HepG2 (cell line): ENCODE results near the gene RAB11FIP5. TPM values are rescaled to one million over a fixed set of nuclear protein-coding genes. Genes with fewer than 3 reads are reported as not detected.
A peak's percentile ranks its signal among the peaks of the same experiment; 100 is the strongest.

ENCODE experiments used
- ATAC-seq: fragments of 200-7000 bp; cut with Tn5 transposase; 3 replicates; pipeline ENCODE4 v1.9.1; 2020; ENCODE audit warnings: mild to moderate bottlenecking, moderate library complexity
- BruUV-seq: library from RNA; stranded (reverse); fragments of 400-500 nt; replicated peaks from 2 replicates; lab custom pipeline; 2021; lab: Mats Ljungman, UMichigan
- CTCF ChIA-PET: fragments of 300-600 bp; formaldehyde crosslinking; extraction: SDS; loops from one replicate; lab custom pipeline; 2021; ENCODE audit warnings: low total read pairs, inconsistent platforms, low intra/inter-chr PET ratio; lab: Yijun Ruan, JAX
- POLR2A ChIA-PET: fragments of 350-600 bp; sonication (Branson Sonifier 250); formaldehyde crosslinking; loops from one replicate; lab custom pipeline; 2020; ENCODE audit warnings: antibody characterized with exemption, inconsistent platforms; lab: Yijun Ruan, JAX
- DNase-seq: peaks from one replicate; pipeline ENCODE4 v3.0.0-alpha.2; 2015; ENCODE audit warnings: low spot score
- FAIRE-seq: peaks from 3 replicates; lab custom pipeline; 2011; peaks lifted over from hg19 to GRCh38; lab: Jason Lieb, UNC
- H2AFZ ChIP-seq: one replicate; pipeline ENCODE4 v1.6.1; 2011; ENCODE audit warnings: low read length, inconsistent platforms
- H3K27ac ChIP-seq: fragments of 300-600 bp; 3 replicates; pipeline ENCODE4 v1.8.0; 2011; ENCODE audit warnings: mixed run types, mild to moderate bottlenecking, mixed read lengths, low read length, inconsistent platforms; ENCODE audit not compliant: insufficient read depth; ENCODE audit errors: extremely low read length
- H3K27me3 ChIP-seq, 2 experiments: fragments of 200-600 bp in 1 of 2; 2 replicates in 1 of 2; 3 replicates in 1 of 2; pipeline versions ENCODE4 v1.6.0 to v1.8.0; 2011; ENCODE audit warnings: low read length in 2 of 2, mild to moderate bottlenecking in 2 of 2, moderate library complexity in 2 of 2, inconsistent platforms in 1 of 2; ENCODE audit not compliant: insufficient read depth in 2 of 2, control insufficient read depth in 1 of 2
- H3K36me3 ChIP-seq, 2 experiments: fragments of 200-600 bp in 1 of 2; replicated peaks in 1 of 2; 2 replicates in 1 of 2; 3 replicates in 1 of 2; pipeline versions ENCODE4 v1.5.1 to v1.8.0; 2011; ENCODE audit warnings: low read length in 2 of 2, inconsistent platforms in 1 of 2; ENCODE audit not compliant: insufficient read depth in 2 of 2, control insufficient read depth in 1 of 2
- H3K4me1 ChIP-seq: 2 replicates; pipeline ENCODE4 v1.5.1; 2012; ENCODE audit warnings: low read length, inconsistent platforms; ENCODE audit not compliant: insufficient read depth
- H3K4me2 ChIP-seq: 2 replicates; pipeline ENCODE4 v1.6.0; 2011; ENCODE audit warnings: low read depth, low read length, inconsistent platforms
- H3K4me3 ChIP-seq, 3 experiments: fragments of 200-600 bp in 1 of 3; sonication (generic), shearing (Covaris generic) in 1 of 3; replicated peaks in 1 of 3; 2 replicates each; pipeline ENCODE4 v1.5.1; 2011 to 2016; ENCODE audit warnings: low read length in 3 of 3, inconsistent platforms in 2 of 3, low read depth in 2 of 3, mild to moderate bottlenecking in 2 of 3, control low read depth in 1 of 3, mixed read lengths in 1 of 3; ENCODE audit not compliant: insufficient read depth in 1 of 3
- H3K79me2 ChIP-seq: one replicate; pipeline ENCODE4 v1.6.1; 2011; ENCODE audit warnings: low read length, inconsistent platforms; ENCODE audit not compliant: insufficient read depth
- H3K9ac ChIP-seq: 2 replicates; pipeline ENCODE4 v1.6.0; 2011; ENCODE audit warnings: mild to moderate bottlenecking, low read depth, low read length, inconsistent platforms; ENCODE audit not compliant: insufficient read depth
- H3K9me3 ChIP-seq: 2 replicates; pipeline ENCODE4 v1.5.1; 2012; ENCODE audit warnings: mild to moderate bottlenecking, low read length
- H4K20me1 ChIP-seq: 2 replicates; pipeline ENCODE4 v1.6.0; 2011; ENCODE audit warnings: inconsistent platforms, mild to moderate bottlenecking, low read length, moderate library complexity; ENCODE audit not compliant: insufficient read depth
- ATAD3A ChIP-seq: sonication (generic); formaldehyde crosslinking; IDR thresholded peaks from 2 replicates; pipeline ENCODE4 v1.4.0; 2020; ENCODE audit warnings: missing genetic modification reagents
- ESRRA ChIP-seq: sonication (generic); formaldehyde crosslinking; IDR thresholded peaks from 2 replicates; pipeline ENCODE4 v1.5.1; 2020; ENCODE audit warnings: mild to moderate bottlenecking, low read depth, missing genetic modification reagents
- IRF2 ChIP-seq: IDR thresholded peaks from 2 replicates; pipeline ENCODE4 v1.6.1; 2018; ENCODE audit warnings: missing genetic modification reagents, missing compliant biosample characterization
- MAFK ChIP-seq, 2 experiments: IDR thresholded peaks in 1 of 2; conservative IDR thresholded peaks in 1 of 2; 2 replicates each; pipeline ENCODE4 v1.6.1; 2011; ENCODE audit warnings: improper control_type of control experiment in 2 of 2, low read length in 2 of 2
- RAD51 ChIP-seq: fragments of 450-650 bp; IDR thresholded peaks from 2 replicates; pipeline ENCODE4 v1.6.1; 2016; ENCODE audit warnings: borderline replicate concordance
- RBAK ChIP-seq: sonication (generic); formaldehyde crosslinking; IDR thresholded peaks from 2 replicates; pipeline ENCODE4 v1.5.1; 2020; ENCODE audit warnings: mild to moderate bottlenecking, missing genetic modification reagents
- RCOR2 ChIP-seq: IDR thresholded peaks from 2 replicates; pipeline ENCODE4 v1.6.1; 2016; ENCODE audit warnings: missing biosample characterization, missing genetic modification reagents
- SAP130 ChIP-seq: IDR thresholded peaks from 2 replicates; pipeline ENCODE4 v1.6.1; 2016; ENCODE audit warnings: low read depth
- ZMYM3 ChIP-seq: sonication (generic); formaldehyde crosslinking; IDR thresholded peaks from 2 replicates; pipeline ENCODE4 v1.5.1; 2020; ENCODE audit warnings: mild to moderate bottlenecking, missing genetic modification reagents
- ZNF24 ChIP-seq: fragments of 450-650 bp; IDR thresholded peaks from 2 replicates; pipeline ENCODE4 v1.6.1; 2017; ENCODE audit warnings: antibody characterized with exemption, mild to moderate bottlenecking
- ZNF629 ChIP-seq: sonication (generic); formaldehyde crosslinking; conservative IDR thresholded peaks from 2 replicates; pipeline ENCODE4 v1.5.0; 2020; ENCODE audit warnings: missing genetic modification reagents
- ZNF788 ChIP-seq: sonication (generic); formaldehyde crosslinking; IDR thresholded peaks from 2 replicates; pipeline ENCODE4 v1.5.0; 2020; ENCODE audit warnings: mild to moderate bottlenecking, missing genetic modification reagents, borderline replicate concordance
- ZNF83 ChIP-seq: sonication (generic); formaldehyde crosslinking; IDR thresholded peaks from 2 replicates; pipeline ENCODE4 v1.4.0; 2020; ENCODE audit warnings: missing genetic modification reagents, mild to moderate bottlenecking, borderline replicate concordance
- whole genome bisulfite sequencing: methylation state at CpG from one replicate; pipeline ENCODE4 v1.1.6; 2017; ENCODE audit warnings: low lambda C conversion rate; 5-methylcytosine and 5-hydroxymethylcytosine counted together
- in situ Hi-C: cut with HindIII; loops from 2 replicates; pipeline ENCODE4 v1.10.0; 2017; ENCODE audit warnings: low pct_unique_long_range_greater_than_20kb; ENCODE audit not compliant: extremely low pct_ligation_motif_present
- intact Hi-C: fragments of 100-400 bp; cut with micrococcal nuclease; formaldehyde crosslinking; loops from one replicate; pipeline ENCODE4 v1.10.0; 2022; ENCODE audit not compliant: unreplicated experiment
- polyA plus RNA-seq, 8 experiments: library from polyadenylated mRNA; depleted of rRNA in 3 of 8; stranded (reverse) in 7 of 8; unstranded in 1 of 8; fragments of >200 nt; fragmentation: Illumina TruSeq in 4 of 8; extraction: Trizol in 4 of 8; gene quantifications; 2 replicates each; pipeline versions ENCODE4 v1.2.1 to v1.2.3, GENCODE V29; 2011 to 2016; ENCODE audit warnings: low read depth in 4 of 8, missing spikeins in 1 of 8, mixed read lengths in 1 of 8; ENCODE audit not compliant: insufficient read depth in 1 of 8
- total RNA-seq, 5 experiments: library from RNA; depleted of rRNA; stranded (reverse); fragments of >200 nt; fragmentation: Illumina TruSeq; extraction: Trizol; gene quantifications; 2 replicates each; pipeline ENCODE4 v1.2.3, GENCODE V29; 2016; ENCODE audit warnings: low read depth in 1 of 5
- TF ChIP-seq, protein P1 (sequence below): sonication (generic); formaldehyde crosslinking; IDR thresholded peaks from 2 replicates; pipeline ENCODE4 v1.5.0; 2020; ENCODE audit warnings: mild to moderate bottlenecking, missing genetic modification reagents, borderline replicate concordance
- TF ChIP-seq, protein P2 (sequence below): sonication (generic); formaldehyde crosslinking; IDR thresholded peaks from 2 replicates; pipeline ENCODE4 v1.8.0; 2022; ENCODE audit warnings: mild to moderate bottlenecking, missing genetic modification reagents, borderline replicate concordance

The RAB11FIP5 gene
- total and polyA plus RNA-seq, 2 of the 13 experiments (the other 11 are each of a cell fraction or from before 2014, with no cell fraction given): 9.4 to 22.9 TPM

DNA sequence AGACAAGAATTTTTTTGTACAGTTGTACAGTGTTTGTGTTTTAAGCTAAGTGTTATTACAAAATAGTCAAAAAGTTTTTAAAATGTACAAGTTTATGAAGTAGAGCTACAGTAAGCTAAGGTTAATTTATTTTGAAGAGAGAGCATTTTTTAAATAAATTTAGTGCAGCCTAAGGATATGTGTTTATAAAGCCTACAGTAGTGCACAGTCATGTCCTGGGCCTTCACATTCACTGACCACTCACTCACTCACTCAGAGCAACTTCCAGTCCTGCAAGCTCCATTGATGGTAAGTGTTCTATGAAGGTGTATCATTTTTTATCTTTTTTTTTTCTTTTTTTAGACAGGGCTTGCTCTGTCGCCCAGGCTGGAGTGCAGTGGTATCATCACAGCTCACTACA, 85.4 kb downstream of the RAB11FIP5 start (continued):
- TF ChIP-seq RBAK (CRISPR knock-in tag) (no peak), SAP130 (CRISPR knock-in tag) (no peak), ZNF788 (CRISPR knock-in tag) (no peak), RCOR2 (CRISPR knock-in tag) (no peak), ATAD3A (CRISPR knock-in tag) (no peak), ZNF24 (no peak), IRF2 (no peak)
- TF ChIP-seq, protein P1, sequence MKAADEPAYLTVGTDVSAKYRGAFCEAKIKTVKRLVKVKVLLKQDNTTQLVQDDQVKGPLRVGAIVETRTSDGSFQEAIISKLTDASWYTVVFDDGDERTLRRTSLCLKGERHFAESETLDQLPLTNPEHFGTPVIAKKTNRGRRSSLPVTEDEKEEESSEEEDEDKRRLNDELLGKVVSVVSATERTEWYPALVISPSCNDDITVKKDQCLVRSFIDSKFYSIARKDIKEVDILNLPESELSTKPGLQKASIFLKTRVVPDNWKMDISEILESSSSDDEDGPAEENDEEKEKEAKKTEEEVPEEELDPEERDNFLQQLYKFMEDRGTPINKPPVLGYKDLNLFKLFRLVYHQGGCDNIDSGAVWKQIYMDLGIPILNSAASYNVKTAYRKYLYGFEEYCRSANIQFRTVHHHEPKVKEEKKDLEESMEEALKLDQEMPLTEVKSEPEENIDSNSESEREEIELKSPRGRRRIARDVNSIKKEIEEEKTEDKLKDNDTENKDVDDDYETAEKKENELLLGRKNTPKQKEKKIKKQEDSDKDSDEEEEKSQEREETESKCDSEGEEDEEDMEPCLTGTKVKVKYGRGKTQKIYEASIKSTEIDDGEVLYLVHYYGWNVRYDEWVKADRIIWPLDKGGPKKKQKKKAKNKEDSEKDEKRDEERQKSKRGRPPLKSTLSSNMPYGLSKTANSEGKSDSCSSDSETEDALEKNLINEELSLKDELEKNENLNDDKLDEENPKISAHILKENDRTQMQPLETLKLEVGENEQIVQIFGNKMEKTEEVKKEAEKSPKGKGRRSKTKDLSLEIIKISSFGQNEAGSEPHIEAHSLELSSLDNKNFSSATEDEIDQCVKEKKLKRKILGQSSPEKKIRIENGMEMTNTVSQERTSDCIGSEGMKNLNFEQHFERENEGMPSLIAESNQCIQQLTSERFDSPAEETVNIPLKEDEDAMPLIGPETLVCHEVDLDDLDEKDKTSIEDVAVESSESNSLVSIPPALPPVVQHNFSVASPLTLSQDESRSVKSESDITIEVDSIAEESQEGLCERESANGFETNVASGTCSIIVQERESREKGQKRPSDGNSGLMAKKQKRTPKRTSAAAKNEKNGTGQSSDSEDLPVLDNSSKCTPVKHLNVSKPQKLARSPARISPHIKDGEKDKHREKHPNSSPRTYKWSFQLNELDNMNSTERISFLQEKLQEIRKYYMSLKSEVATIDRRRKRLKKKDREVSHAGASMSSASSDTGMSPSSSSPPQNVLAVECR (CRISPR knock-in tag): no peak

DNA sequence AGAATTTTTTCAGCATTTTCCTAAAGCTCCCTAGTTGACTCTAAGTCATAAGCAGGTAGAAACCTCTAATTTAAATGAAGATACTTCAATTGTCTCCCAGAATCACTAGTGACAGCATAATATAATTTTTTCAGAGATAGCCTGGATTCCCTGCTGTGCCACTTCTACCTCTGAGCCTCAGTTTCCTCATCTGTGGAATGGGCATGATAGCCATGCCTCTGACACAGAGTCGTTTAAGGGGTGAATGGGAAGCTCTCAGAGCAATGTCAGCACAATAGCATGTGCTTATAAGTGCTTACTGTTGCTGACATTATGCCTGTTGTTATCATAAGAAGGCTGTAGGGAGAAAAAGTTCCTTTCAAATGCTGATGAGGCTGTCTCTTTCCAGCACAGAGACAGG, 89.3 kb downstream of the RAB11FIP5 start:
- Histone ChIP-seq H3K4me3 (no peak overlapping the region), H3K4me1 (peaks cover 35% of the 10 kb centered on the region), H2AFZ (no peak overlapping the region), H3K27me3 (no peaks in the 10 kb centered on the region), H3K4me2 (no peak overlapping the region), H3K27ac (no peak overlapping the region), H3K79me2 (no peaks in the 10 kb centered on the region), H3K9me3 (no peaks in the 10 kb centered on the region), H3K36me3 (peaks cover 8 to 20% of the 10 kb centered on the region in 2 experiments; a peak in 4 of 5 replicates), H3K9ac (no peak overlapping the region), H4K20me1 (no peaks in the 10 kb centered on the region)
- no TSS peak for BruUV-seq
- no peak for DNase-seq
- intact Hi-C loops (no loop called here), in situ Hi-C loops (no loop called here)
- 92% methylated on average over 1 of the region's 1 CpG for WGBS
- no peak for ATAC-seq
- TF ChIP-seq, protein P2, sequence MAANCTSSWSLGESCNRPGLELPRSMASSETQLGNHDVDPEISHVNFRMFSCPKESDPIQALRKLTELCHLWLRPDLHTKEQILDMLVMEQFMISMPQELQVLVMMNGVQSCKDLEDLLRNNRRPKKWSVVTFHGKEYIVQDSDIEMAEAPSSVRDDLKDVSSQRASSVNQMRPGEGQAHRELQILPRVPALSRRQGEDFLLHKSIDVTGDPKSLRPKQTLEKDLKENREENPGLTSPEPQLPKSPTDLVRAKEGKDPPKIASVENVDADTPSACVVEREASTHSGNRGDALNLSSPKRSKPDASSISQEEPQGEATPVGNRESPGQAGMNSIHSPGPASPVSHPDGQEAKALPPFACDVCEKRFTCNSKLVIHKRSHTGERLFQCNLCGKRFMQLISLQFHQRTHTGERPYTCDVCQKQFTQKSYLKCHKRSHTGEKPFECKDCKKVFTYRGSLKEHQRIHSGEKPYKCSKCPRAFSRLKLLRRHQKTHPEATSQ (CRISPR knock-in tag): no peak
- no peak for TF ChIP-seq RBAK (CRISPR knock-in tag)
- no peak for TF ChIP-seq RAD51
- no peak for TF ChIP-seq ZNF83
- peak; percentile 96 for TF ChIP-seq ZNF629 (CRISPR knock-in tag)
- peak; percentile 66; the same call in 1 of the 2 replicates for TF ChIP-seq ZMYM3 (CRISPR knock-in tag)
- TF ChIP-seq ESRRA (CRISPR knock-in tag): no peak
- peak in 1 of 2 experiments; percentile 35; a peak in 1 of 4 replicates for TF ChIP-seq MAFK (conservative IDR thresholded peaks at IDR 0.05 in 1 of 2, IDR thresholded peaks at IDR 0.05 in 1 of 2; ENCODE audit: low read length in 2 of 2)
- ChIA-PET POLR2A (interaction anchor here (6.4 kb wide), 1 partner anchor 9 kb away, joined by 133 read pairs; no protein-coding TSS in a partner anchor), CTCF (no interaction called here)
- no peak for FAIRE-seq
